Renal pelvis (tissue), 4 donors: ENCODE data around the gene PROP1. TPM values are rescaled to one million over a fixed set of nuclear protein-coding genes. Genes with fewer than 3 reads are reported as not detected.
"Not testable (repeated sequence)": the region's sequence is repeated elsewhere in the genome, so short reads cannot be mapped to it uniquely, and the experiment has no call there.

ENCODE experiments used
- DNase-seq: peaks from one replicate; pipeline ENCODE4 v3.0.0-alpha.2; 2013
- polyA plus RNA-seq, 3 donors: library from polyadenylated mRNA; unstranded; fragments of 120-200 nt; gene quantifications; one replicate each; pipeline ENCODE4 v1.2.1, GENCODE V29; 2013; ENCODE audit not compliant: insufficient read length in 3 of 3

PROP1 gene
- polyA plus RNA-seq, 3 donors, result 0.12 TPM; not detected in 2

DNA sequence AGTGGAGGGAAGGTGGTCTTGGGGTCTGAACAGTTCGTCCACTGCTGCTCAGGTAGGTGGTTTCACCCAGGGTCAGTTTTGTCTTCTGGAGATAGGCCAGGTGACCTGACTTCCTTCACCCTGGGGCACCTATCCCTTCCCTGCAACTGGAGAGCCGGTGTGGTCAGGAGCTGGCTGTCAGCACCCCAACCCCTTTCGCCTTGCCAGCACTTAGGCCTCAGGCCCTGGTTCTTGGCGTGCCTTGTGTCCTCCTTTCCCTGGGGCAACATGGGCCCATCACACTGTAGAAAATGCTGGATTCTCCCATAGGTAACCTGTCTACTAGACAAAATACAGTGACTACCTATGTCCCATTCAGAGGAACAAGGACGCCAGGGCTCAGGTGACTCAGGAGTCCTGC lies 13.1 kb downstream of the PROP1 start:
- no peak for DNase-seq

DNA sequence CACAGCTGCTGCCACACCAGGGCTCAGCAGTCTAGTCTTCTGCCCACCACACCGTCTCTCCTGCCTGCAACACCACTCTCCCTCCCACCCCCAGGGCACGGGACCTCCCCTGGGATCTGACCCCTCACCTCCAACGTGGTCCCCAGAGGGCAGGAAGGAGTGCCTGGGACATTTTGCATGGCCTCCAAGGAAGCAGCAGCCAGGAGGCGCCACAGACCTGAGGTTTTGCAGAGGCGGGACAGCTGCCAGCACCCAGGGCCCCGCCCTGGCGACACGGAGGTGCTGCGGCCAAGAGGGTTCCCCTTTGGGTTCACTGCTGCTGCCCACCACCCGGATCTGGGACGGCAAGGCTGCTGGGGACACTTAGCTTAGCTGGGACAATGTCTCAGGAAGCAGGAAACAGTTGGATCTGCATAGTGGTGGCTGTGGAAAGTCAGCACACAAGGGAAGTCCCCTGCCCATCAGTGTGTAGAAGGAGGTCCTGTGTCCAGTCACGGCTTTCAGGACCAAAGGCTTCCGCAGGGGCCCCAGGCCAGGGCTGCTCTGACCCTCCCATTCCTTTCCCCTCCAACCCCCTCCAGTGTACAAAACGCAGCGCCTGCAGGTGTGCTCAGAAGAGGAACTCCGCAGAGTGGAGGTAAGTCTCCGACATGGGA lies 13.8 kb downstream of the PROP1 start:
- DNase-seq, result no peak

- DNase-seq, result no peak
Observed at GRCh38 chr5:177981296-177982071, 14.6 kb downstream of the PROP1 start.

- peak; percentile 20 for DNase-seq
Observed at GRCh38 chr5:177980743-177981151, 15.3 kb downstream of the PROP1 start.

DNA sequence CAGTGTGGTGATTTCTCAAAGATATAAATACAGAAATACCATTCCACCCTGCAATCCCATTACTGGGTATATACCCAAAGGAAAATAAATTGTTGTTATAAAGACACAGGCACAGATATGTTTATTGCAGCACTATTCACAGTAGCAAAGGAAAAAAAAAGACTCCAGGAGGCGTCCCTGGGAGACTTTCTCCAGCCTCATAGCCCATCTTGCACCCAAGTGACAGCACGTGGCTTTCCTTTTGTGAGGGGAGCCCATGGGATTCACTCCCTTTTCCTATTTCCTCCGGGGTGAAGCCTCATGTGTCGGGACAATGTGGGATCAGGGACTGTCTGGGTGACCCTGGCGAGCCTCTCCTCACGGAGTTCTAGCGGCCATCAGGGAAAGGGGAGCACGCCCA lies 18.4 kb downstream of the PROP1 start:
- DNase-seq, result not testable (repeated sequence)

DNA sequence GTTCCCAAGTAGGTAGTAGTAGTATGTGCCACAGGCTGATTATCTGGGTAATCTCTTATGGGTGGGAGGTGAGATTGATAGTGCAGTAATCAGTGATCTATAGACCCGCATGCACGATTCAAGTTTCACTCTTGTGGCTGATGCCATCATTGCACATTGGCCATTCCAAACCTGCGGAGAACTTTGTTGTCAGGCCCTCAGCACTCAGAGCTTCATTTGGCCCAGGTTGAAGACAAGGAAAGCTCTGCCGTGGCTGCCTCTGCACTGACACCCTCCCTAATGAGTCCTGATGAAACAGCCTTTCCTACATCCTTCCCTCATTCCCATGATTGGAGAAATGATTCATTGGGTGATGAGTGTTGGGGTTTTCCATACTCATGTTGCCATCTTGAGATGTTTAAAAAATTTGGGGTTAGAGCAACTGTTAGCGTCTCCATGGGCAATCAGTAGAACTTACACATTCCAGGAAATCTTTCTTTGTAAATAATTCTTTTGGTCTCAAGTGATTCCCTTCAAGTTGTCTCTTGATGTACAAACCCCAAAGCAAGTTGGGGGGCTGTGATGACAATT lies 22.9 kb downstream of the PROP1 start:
- no peak for DNase-seq

GRCh38 chr5:177972613-177973012 lies 23.4 kb downstream of the PROP1 start:
- no peak for DNase-seq

DNA sequence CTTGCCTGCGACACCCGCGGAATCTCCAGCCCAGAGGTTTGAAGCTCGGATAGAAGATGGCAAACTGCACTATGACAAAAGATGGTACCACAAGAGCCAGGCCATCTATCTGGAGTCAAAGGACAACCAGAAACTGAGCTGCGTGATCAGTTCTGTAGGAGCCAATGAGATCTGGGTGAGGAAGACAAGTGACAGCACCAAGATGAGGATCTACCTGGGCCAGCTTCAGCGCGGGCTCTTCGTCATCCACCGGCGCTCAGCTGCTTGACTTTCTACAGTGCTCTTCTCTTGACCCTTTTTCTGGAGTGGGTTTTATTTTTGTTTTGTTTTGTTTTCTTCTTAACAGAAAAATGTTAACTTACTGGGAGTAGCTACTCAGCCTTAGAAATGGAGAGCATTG lies 24.0 kb downstream of the PROP1 start:
- not testable (repeated sequence) for DNase-seq

DNA sequence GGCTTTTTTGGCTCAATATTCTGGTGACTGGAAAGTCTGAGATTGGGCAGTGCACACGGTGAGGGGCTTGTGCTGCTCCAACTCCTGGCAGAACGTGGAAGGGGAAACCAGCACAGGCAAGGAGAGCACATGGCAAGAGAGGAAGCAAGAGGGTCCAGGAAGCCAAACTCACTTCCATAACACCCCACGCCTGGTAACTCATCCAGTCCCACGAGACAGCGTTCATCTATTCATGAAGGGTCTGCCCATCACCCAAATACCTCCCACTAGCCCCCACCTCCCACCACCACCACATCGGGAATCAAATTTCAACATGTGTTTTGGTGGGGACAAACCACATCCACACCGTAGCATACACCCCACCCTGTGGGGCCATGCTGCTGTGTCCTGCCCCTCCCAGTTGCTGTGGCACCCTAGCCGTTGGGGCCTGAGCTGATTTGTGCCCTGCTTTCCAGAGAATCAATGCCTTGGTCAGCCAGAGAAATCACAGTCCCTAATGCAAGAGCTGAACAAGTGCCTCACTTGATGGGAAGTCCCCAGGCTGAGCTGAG lies 27.3 kb downstream of the PROP1 start:
- DNase-seq, result no peak

- no peak for DNase-seq
Observed at GRCh38 chr5:177967221-177967887, 28.7 kb downstream of the PROP1 start.

GRCh38 chr5:177966839-177967166 lies 29.2 kb downstream of the PROP1 start:
- DNase-seq, result no peak

GRCh38 chr5:177966009-177966838 lies 29.8 kb downstream of the PROP1 start:
- no peak for DNase-seq

GRCh38 chr5:177964471-177964870 lies 31.6 kb downstream of the PROP1 start:
- DNase-seq, result no peak

DNA sequence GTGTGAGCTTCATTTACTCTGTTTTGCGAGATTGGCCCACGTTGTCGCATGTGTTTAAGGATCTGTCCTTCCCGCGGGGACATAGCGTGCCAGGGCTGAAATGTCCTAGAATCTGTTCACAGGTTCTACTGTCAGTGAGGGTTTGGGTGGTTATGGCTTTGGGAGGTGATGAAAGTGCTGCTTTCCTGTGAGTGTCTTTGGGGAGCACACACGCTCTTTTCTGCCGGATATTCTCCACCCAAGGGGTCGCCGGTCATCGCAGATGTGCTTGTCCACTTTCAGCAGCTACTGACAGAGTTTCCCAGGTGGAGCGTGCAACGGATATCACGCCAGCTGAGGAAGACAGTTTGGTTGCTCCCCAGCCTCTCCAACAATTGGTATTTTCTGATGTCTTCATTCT lies 32.1 kb downstream of the PROP1 start:
- DNase-seq, result no peak

DNA sequence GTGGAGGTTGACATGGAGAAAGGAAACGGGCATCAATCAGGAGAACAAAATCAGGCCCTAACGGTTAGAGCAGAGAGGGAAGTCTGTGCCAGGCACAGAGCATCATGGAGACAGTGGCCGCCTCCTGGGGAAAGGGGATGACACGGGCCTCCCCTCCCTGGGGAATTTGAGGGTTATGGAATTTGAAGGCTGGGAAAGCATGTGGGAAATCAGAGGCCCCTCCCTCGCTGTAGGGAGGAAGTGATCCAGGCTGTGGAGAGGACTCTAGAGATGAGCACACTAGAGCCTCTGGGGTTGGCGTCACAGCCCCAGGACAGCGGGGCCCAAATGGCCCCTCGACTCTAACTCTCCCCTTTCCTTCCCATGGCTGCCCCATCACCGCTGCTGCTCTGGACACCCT lies 36.7 kb downstream of the PROP1 start:
- no peak for DNase-seq

DNA sequence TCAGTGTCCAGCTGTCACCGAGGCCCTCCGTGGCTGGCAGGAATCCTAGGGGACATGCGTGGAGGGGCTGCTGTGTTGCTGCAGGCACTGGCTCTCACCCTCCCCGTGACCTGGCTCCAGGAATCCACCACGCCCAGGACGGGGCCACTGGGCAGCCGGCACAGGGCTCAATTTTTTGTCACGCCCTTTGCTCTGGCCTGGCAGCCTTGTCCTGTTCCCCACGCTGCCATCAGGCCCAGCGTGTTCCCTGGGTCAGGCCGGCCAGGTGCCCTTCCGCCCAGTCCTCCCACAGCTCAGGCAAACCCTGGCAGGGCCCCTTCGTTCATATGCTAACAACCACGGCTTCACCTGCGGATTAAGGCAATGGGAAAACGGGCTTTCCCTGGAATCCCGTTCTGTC lies 37.3 kb downstream of the PROP1 start:
- no peak for DNase-seq

GRCh38 chr5:177957241-177957640 lies 38.8 kb downstream of the PROP1 start:
- no peak for DNase-seq

DNA sequence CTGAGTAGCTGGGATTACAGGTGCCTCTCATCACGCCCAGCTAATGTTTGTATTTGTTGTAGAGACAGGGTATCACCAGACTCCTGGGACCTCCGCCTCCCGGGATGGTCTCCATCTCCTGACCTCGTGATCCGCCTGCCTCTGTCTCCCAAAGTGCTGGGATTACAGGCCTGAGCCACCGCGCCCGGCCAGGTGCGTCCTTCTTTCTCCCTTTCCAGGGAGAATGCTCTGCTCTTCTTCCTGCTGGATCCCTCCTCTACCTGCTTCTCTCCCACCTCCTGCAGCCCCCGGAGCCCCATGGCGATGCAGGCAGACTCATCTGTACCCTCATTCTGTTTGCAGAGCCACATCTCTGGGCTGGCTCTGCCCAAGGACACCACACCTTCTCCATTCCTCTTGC lies 42.9 kb downstream of the PROP1 start:
- not testable (repeated sequence) for DNase-seq

DNA sequence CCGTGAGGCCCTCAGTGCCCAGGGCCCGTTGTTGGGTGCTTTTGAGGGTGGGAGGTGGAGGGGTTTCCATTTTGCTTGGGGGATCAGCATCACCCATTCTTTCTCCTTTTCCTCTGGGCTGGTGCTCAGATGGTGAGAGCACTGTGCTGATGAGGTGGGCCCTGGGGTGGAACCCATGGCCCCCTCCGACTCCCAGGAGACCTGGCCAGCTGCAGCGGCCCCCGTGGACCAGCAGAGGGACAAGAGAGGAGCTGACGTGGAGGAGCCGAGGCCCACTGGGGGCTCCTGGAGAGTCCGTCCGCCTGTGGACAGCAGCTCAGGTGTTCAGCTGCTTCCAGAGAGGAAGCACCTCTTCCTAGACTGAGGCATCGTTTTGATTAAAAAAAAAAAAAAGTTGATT lies 46.4 kb downstream of the PROP1 start:
- DNase-seq, result not testable (repeated sequence)

GRCh38 chr5:177949065-177949464 lies 47.0 kb downstream of the PROP1 start:
- not testable (repeated sequence) for DNase-seq

GRCh38 chr5:177947912-177948311 lies 48.1 kb downstream of the PROP1 start:
- not testable (repeated sequence) for DNase-seq
